Stimulated activated CD4-positive, alpha-beta T cell treated with anti-CD3 and anti-CD28 coated beads, Interleukin-1b, Interleukin-23, amount 100 ng/mL, for 4 hours (primary cell): ENCODE results near the gene LMNB1.
"Not testable (repeated sequence)": the region's sequence is repeated elsewhere in the genome, so short reads cannot be mapped to it uniquely, and the experiment has no call there.

ENCODE experiments used
- DNase-seq, 2 donors: peaks; one replicate each; pipeline ENCODE4 v3.0.0-alpha.2; 2020; ENCODE audit warnings: low read depth in 2 of 2

Gene LMNB1

GRCh38 chr5:126776499-126777256, at the start of gene LMNB1:
Gene LMNB1 (plus strand): TSS chr5:126777136. CDS start chr5:126777509, 373 bp downstream.
- DNase-seq: peak; percentile 87 to 92

- no peak for DNase-seq
These were observed 44.2 kb upstream of the LMNB1 start for GRCh38 chr5:126732716-126733115.

GRCh38 chr5:126734573-126734972, 42.4 kb upstream of the LMNB1 start:
- DNase-seq: not testable (repeated sequence)

GRCh38 chr5:126736141-126736540, 40.8 kb upstream of the LMNB1 start:
- DNase-seq: no peak

GRCh38 chr5:126741361-126741760, 35.6 kb upstream of the LMNB1 start:
- DNase-seq: no peak

- DNase-seq: no peak
These were observed 34.5 kb upstream of the LMNB1 start for GRCh38 chr5:126742425-126742824.

- DNase-seq: no peak
These were observed 32.1 kb upstream of the LMNB1 start for GRCh38 chr5:126744836-126745235.

- no peak for DNase-seq
These were observed 31.5 kb upstream of the LMNB1 start for GRCh38 chr5:126745259-126745992.

- no peak for DNase-seq
These were observed 30.6 kb upstream of the LMNB1 start for GRCh38 chr5:126746290-126746689.

GRCh38 chr5:126752081-126752785, 24.7 kb upstream of the LMNB1 start:
- no peak for DNase-seq

- DNase-seq: no peak
These were observed 23.7 kb upstream of the LMNB1 start for GRCh38 chr5:126753227-126753626.

- no peak for DNase-seq
These were observed 22.3 kb upstream of the LMNB1 start for GRCh38 chr5:126754609-126755008.

GRCh38 chr5:126755593-126755992, 21.3 kb upstream of the LMNB1 start:
- DNase-seq: no peak

- no peak for DNase-seq
These were observed 19.1 kb upstream of the LMNB1 start for GRCh38 chr5:126757713-126758357.

- DNase-seq: no peak
These were observed 13.6 kb upstream of the LMNB1 start for GRCh38 chr5:126763371-126763770.

GRCh38 chr5:126769703-126770102, 7.2 kb upstream of the LMNB1 start:
- DNase-seq: no peak

- not testable (repeated sequence) for DNase-seq
These were observed 3.4 kb upstream of the LMNB1 start for GRCh38 chr5:126773536-126773935.

- DNase-seq: not testable (repeated sequence)
These were observed 2.3 kb upstream of the LMNB1 start for GRCh38 chr5:126774595-126774994.

GRCh38 chr5:126777257-126777974, 480 bp downstream of the LMNB1 start:
- DNase-seq: peak; percentile 37 to 47

GRCh38 chr5:126777975-126778674, 1.2 kb downstream of the LMNB1 start:
- DNase-seq: peak; percentile 82 to 84
